ENCODE measurements around the gene INTS6. TPM values are rescaled to one million over a fixed set of nuclear protein-coding genes. Genes with fewer than 3 reads are reported as not detected.

The INTS6 gene
- total RNA-seq, 1 donor from 2014 or later = 44.7 TPM

- DNase-seq (ENCODE audit: extremely low spot score, unreplicated experiment) = no peak
- Mint-ChIP-seq H3K36me3 (no peaks in the 10 kb centered on the region), H3K27ac (no peak overlapping the region)
Observed at GRCh38 chr13:51311957-51312520, 140.8 kb downstream of the INTS6 start.

More at GRCh38 chr13:51311957-51312520, 140.8 kb downstream of the INTS6 start:
- no peaks in the 10 kb centered on the region for H3K9me3 Mint-ChIP-seq
- H3K4me3 Mint-ChIP-seq = no peak overlapping the region
- TF ChIP-seq, protein P1, sequence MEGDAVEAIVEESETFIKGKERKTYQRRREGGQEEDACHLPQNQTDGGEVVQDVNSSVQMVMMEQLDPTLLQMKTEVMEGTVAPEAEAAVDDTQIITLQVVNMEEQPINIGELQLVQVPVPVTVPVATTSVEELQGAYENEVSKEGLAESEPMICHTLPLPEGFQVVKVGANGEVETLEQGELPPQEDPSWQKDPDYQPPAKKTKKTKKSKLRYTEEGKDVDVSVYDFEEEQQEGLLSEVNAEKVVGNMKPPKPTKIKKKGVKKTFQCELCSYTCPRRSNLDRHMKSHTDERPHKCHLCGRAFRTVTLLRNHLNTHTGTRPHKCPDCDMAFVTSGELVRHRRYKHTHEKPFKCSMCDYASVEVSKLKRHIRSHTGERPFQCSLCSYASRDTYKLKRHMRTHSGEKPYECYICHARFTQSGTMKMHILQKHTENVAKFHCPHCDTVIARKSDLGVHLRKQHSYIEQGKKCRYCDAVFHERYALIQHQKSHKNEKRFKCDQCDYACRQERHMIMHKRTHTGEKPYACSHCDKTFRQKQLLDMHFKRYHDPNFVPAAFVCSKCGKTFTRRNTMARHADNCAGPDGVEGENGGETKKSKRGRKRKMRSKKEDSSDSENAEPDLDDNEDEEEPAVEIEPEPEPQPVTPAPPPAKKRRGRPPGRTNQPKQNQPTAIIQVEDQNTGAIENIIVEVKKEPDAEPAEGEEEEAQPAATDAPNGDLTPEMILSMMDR (conservative IDR thresholded peaks at IDR 0.05) = no peak
- peaks cover 12% of the 10 kb centered on the region for H3K4me1 Mint-ChIP-seq (ENCODE audit: unreplicated experiment)
- H3K27me3 Mint-ChIP-seq = peaks cover 3% of the 10 kb centered on the region

Small RNA genes within 50 kb of the gene (microRNA-seq; reads per million reads assigned to microRNA genes)
- not detected for gene MIR5693

Other genes with a start within 250 kb of the INTS6 start
- gene FAM124A, start 230.6 kb downstream of the INTS6 start, total RNA-seq (ENCODE audit: low replicate concordance) = 0.76 and 4.5 TPM in 2 replicates
- gene SERPINE3, start 113.3 kb downstream of the INTS6 start, total RNA-seq (ENCODE audit: low replicate concordance) = 0.12 and 0.36 TPM in 2 replicates
- gene WDFY2, start 131.4 kb upstream of the INTS6 start, total RNA-seq (ENCODE audit: low replicate concordance) = 17.5 and 20.3 TPM in 2 replicates

All from type B pancreatic cell (in vitro differentiated cells).